RWPE1 (cell line): ENCODE data around the gene SH3GL3.
A peak's percentile ranks its signal among the peaks of the same experiment; 100 is the strongest.

ENCODE experiments used
- CTCF ChIA-PET: fragments of 350-600 bp; sonication (Branson Sonifier 250); formaldehyde crosslinking; extraction: SDS; loops from one replicate; lab custom pipeline; 2021; lab: Yijun Ruan, JAX
- POLR2A ChIA-PET: fragments of 400-600 bp; formaldehyde crosslinking; extraction: SDS; loops from one replicate; lab custom pipeline; 2020; ENCODE audit warnings: antibody characterized with exemption; ENCODE audit not compliant: low non-redundant PET; lab: Yijun Ruan, JAX
- DNase-seq: peaks from one replicate; pipeline ENCODE4 v3.0.0; 2012; ENCODE audit warnings: low spot score
- H3K27ac ChIP-seq: fragments of 450-650 bp; 2 replicates; pipeline ENCODE4 v1.5.1; 2017
- TF ChIP-seq, protein P1 (sequence below): fragments of 450-650 bp; conservative IDR thresholded peaks from 2 replicates; pipeline ENCODE4 v1.5.1; 2017; ENCODE audit warnings: low read depth, mild to moderate bottlenecking

SH3GL3 gene

DNA sequence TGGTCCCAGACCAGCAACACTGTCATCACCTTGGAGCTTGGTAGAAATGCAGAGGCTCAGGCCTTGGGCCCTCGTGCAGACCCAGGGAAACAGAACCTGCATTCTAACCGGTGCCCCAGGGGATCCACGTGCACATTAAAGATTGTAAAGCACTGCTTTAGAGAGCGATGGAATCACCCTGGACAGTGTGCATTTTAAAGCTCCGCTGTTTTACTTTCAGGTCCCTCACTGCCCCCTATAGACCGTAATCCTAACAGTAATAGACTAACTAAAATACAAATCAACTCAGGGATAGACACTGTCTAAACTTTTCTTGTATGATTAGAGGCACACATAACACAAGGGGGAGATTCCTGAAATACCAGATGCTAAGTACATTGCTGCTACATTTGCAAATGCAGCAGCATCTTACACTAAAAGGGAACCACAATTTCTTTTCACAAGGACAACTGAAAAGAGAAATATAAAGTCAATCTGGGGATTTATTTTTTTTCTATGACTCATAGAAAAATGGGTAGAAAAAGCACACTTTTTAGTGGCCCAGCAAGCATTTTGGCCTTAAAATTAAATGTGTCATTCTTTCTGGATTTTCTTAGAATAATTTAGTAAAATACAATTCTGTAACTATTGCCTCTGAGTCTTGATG is 10.5 kb upstream of the SH3GL3 start:
- TF ChIP-seq, protein P1, sequence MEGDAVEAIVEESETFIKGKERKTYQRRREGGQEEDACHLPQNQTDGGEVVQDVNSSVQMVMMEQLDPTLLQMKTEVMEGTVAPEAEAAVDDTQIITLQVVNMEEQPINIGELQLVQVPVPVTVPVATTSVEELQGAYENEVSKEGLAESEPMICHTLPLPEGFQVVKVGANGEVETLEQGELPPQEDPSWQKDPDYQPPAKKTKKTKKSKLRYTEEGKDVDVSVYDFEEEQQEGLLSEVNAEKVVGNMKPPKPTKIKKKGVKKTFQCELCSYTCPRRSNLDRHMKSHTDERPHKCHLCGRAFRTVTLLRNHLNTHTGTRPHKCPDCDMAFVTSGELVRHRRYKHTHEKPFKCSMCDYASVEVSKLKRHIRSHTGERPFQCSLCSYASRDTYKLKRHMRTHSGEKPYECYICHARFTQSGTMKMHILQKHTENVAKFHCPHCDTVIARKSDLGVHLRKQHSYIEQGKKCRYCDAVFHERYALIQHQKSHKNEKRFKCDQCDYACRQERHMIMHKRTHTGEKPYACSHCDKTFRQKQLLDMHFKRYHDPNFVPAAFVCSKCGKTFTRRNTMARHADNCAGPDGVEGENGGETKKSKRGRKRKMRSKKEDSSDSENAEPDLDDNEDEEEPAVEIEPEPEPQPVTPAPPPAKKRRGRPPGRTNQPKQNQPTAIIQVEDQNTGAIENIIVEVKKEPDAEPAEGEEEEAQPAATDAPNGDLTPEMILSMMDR = peak; percentile 73
- DNase-seq = peak; percentile 66
- ChIA-PET POLR2A (interaction anchor here (0.6 kb wide), 1 partner anchor 188 kb away, joined by 4 read pairs; no protein-coding TSS in a partner anchor), CTCF (interaction anchor here (0.6 to 4.9 kb wide), 8 partner anchors 44 to 188 kb away, joined by 3 to 67 read pairs (median 4); no protein-coding TSS in a partner anchor)
- no peak overlapping the region for H3K27ac ChIP-seq

DNA sequence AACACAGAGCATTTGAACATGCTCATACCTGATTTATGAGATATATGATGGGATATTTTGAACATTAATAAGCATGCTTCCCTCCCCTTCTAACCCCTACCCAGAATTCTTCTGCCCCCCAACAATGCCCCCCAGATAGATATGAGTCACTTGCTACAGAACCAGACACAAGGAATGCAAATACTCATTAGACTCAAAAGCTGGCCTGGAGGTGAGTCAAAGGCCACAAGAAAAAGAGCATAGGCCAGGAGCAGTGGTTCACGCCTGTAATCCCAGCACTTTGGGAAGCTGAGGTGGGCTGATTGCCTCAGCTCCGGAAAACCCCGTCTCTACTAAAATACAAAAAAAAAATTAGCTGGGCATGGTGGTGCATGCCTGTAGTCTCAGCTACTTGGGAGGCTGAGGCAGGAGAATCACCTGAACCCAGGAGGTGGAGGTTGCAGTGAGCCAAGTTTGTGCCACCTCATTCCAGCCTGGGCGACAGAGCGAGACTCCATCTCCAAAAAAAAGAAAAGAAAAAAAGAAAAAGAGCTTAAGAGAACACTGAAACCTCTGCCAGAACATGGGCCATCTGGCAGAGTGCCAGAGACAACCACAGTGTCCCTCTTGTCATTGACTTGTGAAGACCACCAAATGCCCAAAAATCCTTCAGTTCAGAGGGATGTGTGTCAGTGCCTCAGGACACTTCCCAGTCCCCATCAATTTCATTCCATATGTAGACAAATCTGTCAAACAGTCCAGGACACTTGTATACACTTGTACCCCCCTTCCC is 3.9 kb upstream of the SH3GL3 start:
- no peak overlapping the region for H3K27ac ChIP-seq
- CTCF ChIA-PET = interaction anchor here (0.6 to 0.8 kb wide), 2 partner anchors 116 to 195 kb away, joined by 3 to 4 read pairs; no protein-coding TSS in a partner anchor
- no peak for DNase-seq
- POLR2A ChIA-PET = no interaction called here
- TF ChIP-seq, protein P1 = no peak

DNA sequence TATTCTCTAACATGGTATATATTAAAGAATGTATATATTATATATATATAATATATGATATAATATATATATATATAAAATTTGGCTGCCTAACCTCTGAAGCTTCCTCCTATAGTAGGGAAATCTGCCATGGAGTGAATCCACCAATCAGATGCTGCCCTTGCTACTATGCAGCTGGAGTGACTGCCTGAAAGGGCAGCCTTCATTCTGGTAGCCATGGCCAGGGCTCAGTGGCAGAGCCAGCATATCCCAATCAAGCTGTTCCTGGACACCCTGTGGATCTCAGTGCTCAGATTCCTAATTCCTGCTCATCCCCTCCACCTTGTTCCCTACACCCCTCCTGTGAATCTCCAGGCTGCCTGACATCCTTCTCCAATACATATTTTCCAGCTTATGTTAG is 2.2 kb upstream of the SH3GL3 start:
- H3K27ac ChIP-seq = no peak overlapping the region
- DNase-seq = no peak
- TF ChIP-seq, protein P1 = no peak
- ChIA-PET POLR2A (no interaction called here), CTCF (interaction anchor here (0.7 to 2.6 kb wide), 5 partner anchors 115 to 302 kb away, joined by 3 to 20 read pairs (median 5); no protein-coding TSS in a partner anchor)

DNA sequence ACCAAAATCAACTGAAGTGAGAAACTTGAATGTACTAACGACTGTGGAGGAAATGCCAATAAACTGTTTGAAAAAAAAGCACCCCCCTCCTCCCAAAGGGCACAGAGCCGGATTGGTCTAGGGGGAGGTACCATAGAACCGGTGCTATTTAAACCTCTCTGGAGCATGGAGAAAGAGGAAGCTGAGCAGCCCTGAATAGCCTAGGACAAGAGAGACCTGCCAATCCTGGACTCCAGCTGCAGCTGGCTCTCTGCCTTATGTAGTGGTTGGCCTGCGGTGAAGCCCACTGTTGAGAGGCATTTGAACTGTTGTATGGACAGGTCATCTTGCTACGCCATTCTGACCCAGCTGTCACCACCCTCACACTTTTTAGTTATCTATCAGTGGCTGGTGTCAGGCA is 1.5 kb upstream of the SH3GL3 start:
- TF ChIP-seq, protein P1 = no peak

DNA sequence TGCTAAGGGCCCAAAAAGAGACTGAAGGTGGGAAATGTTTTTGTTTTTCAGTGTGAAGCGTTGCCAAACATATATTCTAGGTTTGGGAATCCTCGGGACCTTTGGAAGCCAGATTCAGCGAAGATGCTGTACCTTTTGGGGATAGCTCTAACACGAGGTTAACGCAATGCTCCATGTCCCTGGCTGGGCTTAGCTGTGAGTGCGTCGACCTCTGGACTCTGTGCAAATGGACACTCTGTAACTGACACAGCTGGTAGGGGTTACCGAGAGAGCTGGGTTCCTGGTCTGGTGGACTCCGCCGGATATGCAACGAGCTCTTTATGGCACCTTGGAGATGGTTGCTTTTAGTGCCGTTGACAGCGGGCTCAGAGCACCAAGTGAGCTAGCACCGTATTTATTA is 724 bp upstream of the SH3GL3 start:
- CTCF ChIA-PET = interaction anchor here (0.6 to 2.6 kb wide), 13 partner anchors 9 to 377 kb away, joined by 3 to 20 read pairs (median 4); no protein-coding TSS in a partner anchor
- H3K27ac ChIP-seq = peak overlapping the region; percentile 53
- POLR2A ChIA-PET = no interaction called here
- DNase-seq = no peak
- TF ChIP-seq, protein P1 = no peak

More for the DNA sequence above, 1.5 kb upstream of the SH3GL3 start:
- DNase-seq = no peak
- ChIA-PET CTCF (interaction anchor here (0.6 to 2.6 kb wide), 7 partner anchors 8 to 302 kb away, joined by 3 to 20 read pairs (median 4); no protein-coding TSS in a partner anchor), POLR2A (no interaction called here)
- H3K27ac ChIP-seq = no peak overlapping the region

DNA sequence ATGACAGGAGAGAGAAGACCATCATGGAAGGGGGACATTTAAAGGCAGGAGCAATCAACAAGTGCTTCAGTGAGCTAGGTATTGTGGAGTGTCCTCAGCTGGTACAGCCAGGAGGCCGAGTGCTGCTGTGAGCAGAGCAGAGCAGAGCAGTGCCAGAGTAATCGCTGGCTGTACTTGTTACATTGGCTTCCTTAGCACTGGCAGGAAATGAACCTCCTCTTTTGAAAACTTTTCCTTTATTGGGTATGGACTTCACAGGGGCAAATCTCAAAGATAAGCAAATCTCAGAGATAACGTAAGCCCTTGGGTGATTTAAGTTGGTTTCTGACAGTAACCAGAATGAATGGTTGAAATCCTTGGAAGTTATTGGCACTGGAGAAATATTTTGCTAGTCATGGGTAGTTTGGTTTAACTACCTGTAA is 2.1 kb downstream of the SH3GL3 start:
- CTCF ChIA-PET = no interaction called here
- POLR2A ChIA-PET = no interaction called here
- TF ChIP-seq, protein P1 = no peak
- no peak for DNase-seq
- no peak overlapping the region for H3K27ac ChIP-seq
